T-helper 1 cell (primary cell): ENCODE data around the gene SNCA.

Source experiments
- DNase-seq, 5 donors: peaks; one replicate each; pipeline ENCODE4 v3.0.0-alpha.2; 2012 to 2020

The SNCA gene

GRCh38 chr4:89752932-89753598 is 83.9 kb downstream of the SNCA start:
- no peak for DNase-seq

- DNase-seq, result no peak
These were observed 85.5 kb downstream of the SNCA start for GRCh38 chr4:89751416-89751815.

GRCh38 chr4:89746377-89746776 is 90.6 kb downstream of the SNCA start:
- DNase-seq, result no peak

GRCh38 chr4:89745708-89746107 is 91.3 kb downstream of the SNCA start:
- DNase-seq, result no peak

GRCh38 chr4:89744914-89745313 is 92.0 kb downstream of the SNCA start:
- DNase-seq, result no peak

GRCh38 chr4:89741768-89742167 is 95.2 kb downstream of the SNCA start:
- no peak for DNase-seq

- no peak for DNase-seq
These were observed 97.5 kb downstream of the SNCA start for GRCh38 chr4:89739311-89739988.

- DNase-seq, result no peak
These were observed 99.1 kb downstream of the SNCA start for GRCh38 chr4:89737888-89738287.

- DNase-seq, result no peak
These were observed 103.0 kb downstream of the SNCA start for GRCh38 chr4:89733946-89734345.

- no peak for DNase-seq
These were observed 109.7 kb downstream of the SNCA start for GRCh38 chr4:89727238-89727637.

- no peak for DNase-seq
These were observed 111.7 kb downstream of the SNCA start for GRCh38 chr4:89725268-89725667.

GRCh38 chr4:89724716-89725115 is 112.2 kb downstream of the SNCA start:
- no peak for DNase-seq

- DNase-seq, result no peak
These were observed 113.9 kb downstream of the SNCA start for GRCh38 chr4:89723096-89723495.

- no peak for DNase-seq
These were observed 114.4 kb downstream of the SNCA start for GRCh38 chr4:89722517-89722916.

- no peak for DNase-seq
These were observed 116.0 kb downstream of the SNCA start for GRCh38 chr4:89720981-89721380.

GRCh38 chr4:89719536-89720090 is 117.3 kb downstream of the SNCA start:
- DNase-seq, result no peak

GRCh38 chr4:89716893-89717292 is 120.1 kb downstream of the SNCA start:
- no peak for DNase-seq

- DNase-seq, result no peak
These were observed 121.3 kb downstream of the SNCA start for GRCh38 chr4:89715631-89716030.

- DNase-seq, result no peak
These were observed 124.1 kb downstream of the SNCA start for GRCh38 chr4:89712827-89713226.

GRCh38 chr4:89712141-89712540 is 124.8 kb downstream of the SNCA start:
- no peak for DNase-seq

GRCh38 chr4:89708903-89709421 is 128.0 kb downstream of the SNCA start:
- DNase-seq, result no peak

GRCh38 chr4:89707467-89707866 is 129.5 kb downstream of the SNCA start:
- no peak for DNase-seq

GRCh38 chr4:89704651-89705395 is 132.1 kb downstream of the SNCA start:
- no peak for DNase-seq
